HepG2 (cell line): Measurements from ENCODE around the gene ST6GALNAC4. TPM values are rescaled to one million over a fixed set of nuclear protein-coding genes. Genes with fewer than 3 reads are reported as not detected.

Source experiments
- ATAC-seq: fragments of 200-7000 bp; cut with Tn5 transposase; 3 replicates; pipeline ENCODE4 v1.9.1; 2020; ENCODE audit warnings: mild to moderate bottlenecking, moderate library complexity
- BruUV-seq: library from RNA; stranded (reverse); fragments of 400-500 nt; replicated peaks from 2 replicates; lab custom pipeline; 2021; lab: Mats Ljungman, UMichigan
- CTCF ChIA-PET: fragments of 300-600 bp; formaldehyde crosslinking; extraction: SDS; loops from one replicate; lab custom pipeline; 2021; ENCODE audit warnings: low total read pairs, inconsistent platforms, low intra/inter-chr PET ratio; lab: Yijun Ruan, JAX
- POLR2A ChIA-PET: fragments of 350-600 bp; sonication (Branson Sonifier 250); formaldehyde crosslinking; loops from one replicate; lab custom pipeline; 2020; ENCODE audit warnings: antibody characterized with exemption, inconsistent platforms; lab: Yijun Ruan, JAX
- DNase-seq: peaks from one replicate; pipeline ENCODE4 v3.0.0-alpha.2; 2015; ENCODE audit warnings: low spot score
- FAIRE-seq: peaks from 3 replicates; lab custom pipeline; 2011; peaks lifted over from hg19 to GRCh38; lab: Jason Lieb, UNC
- H2AFZ ChIP-seq: one replicate; pipeline ENCODE4 v1.6.1; 2011; ENCODE audit warnings: low read length, inconsistent platforms
- H3K27ac ChIP-seq: fragments of 300-600 bp; 3 replicates; pipeline ENCODE4 v1.8.0; 2011; ENCODE audit warnings: mixed run types, mild to moderate bottlenecking, mixed read lengths, low read length, inconsistent platforms; ENCODE audit not compliant: insufficient read depth; ENCODE audit errors: extremely low read length
- H3K27me3 ChIP-seq, 2 experiments: fragments of 200-600 bp in 1 of 2; 2 replicates in 1 of 2; 3 replicates in 1 of 2; pipeline versions ENCODE4 v1.6.0 to v1.8.0; 2011; ENCODE audit warnings: low read length in 2 of 2, mild to moderate bottlenecking in 2 of 2, moderate library complexity in 2 of 2, inconsistent platforms in 1 of 2; ENCODE audit not compliant: insufficient read depth in 2 of 2, control insufficient read depth in 1 of 2
- H3K36me3 ChIP-seq, 2 experiments: fragments of 200-600 bp in 1 of 2; replicated peaks in 1 of 2; 2 replicates in 1 of 2; 3 replicates in 1 of 2; pipeline versions ENCODE4 v1.5.1 to v1.8.0; 2011; ENCODE audit warnings: low read length in 2 of 2, inconsistent platforms in 1 of 2; ENCODE audit not compliant: insufficient read depth in 2 of 2, control insufficient read depth in 1 of 2
- H3K4me1 ChIP-seq: 2 replicates; pipeline ENCODE4 v1.5.1; 2012; ENCODE audit warnings: low read length, inconsistent platforms; ENCODE audit not compliant: insufficient read depth
- H3K4me2 ChIP-seq: 2 replicates; pipeline ENCODE4 v1.6.0; 2011; ENCODE audit warnings: low read depth, low read length, inconsistent platforms
- H3K4me3 ChIP-seq, 3 experiments: fragments of 200-600 bp in 1 of 3; sonication (generic), shearing (Covaris generic) in 1 of 3; replicated peaks in 1 of 3; 2 replicates each; pipeline ENCODE4 v1.5.1; 2011 to 2016; ENCODE audit warnings: low read length in 3 of 3, inconsistent platforms in 2 of 3, low read depth in 2 of 3, mild to moderate bottlenecking in 2 of 3, control low read depth in 1 of 3, mixed read lengths in 1 of 3; ENCODE audit not compliant: insufficient read depth in 1 of 3
- H3K79me2 ChIP-seq: one replicate; pipeline ENCODE4 v1.6.1; 2011; ENCODE audit warnings: low read length, inconsistent platforms; ENCODE audit not compliant: insufficient read depth
- H3K9ac ChIP-seq: 2 replicates; pipeline ENCODE4 v1.6.0; 2011; ENCODE audit warnings: mild to moderate bottlenecking, low read depth, low read length, inconsistent platforms; ENCODE audit not compliant: insufficient read depth
- H3K9me3 ChIP-seq: 2 replicates; pipeline ENCODE4 v1.5.1; 2012; ENCODE audit warnings: mild to moderate bottlenecking, low read length
- H4K20me1 ChIP-seq: 2 replicates; pipeline ENCODE4 v1.6.0; 2011; ENCODE audit warnings: inconsistent platforms, mild to moderate bottlenecking, low read length, moderate library complexity; ENCODE audit not compliant: insufficient read depth
- CBX1 ChIP-seq: IDR thresholded peaks from one replicate; pipeline ENCODE4 v1.6.1; 2016; ENCODE audit warnings: antibody characterized with exemption, low read depth
- FOXA3 ChIP-seq: IDR thresholded peaks from 2 replicates; pipeline ENCODE4 v1.6.1; 2016; ENCODE audit warnings: missing genetic modification reagents, missing compliant biosample characterization
- KDM1A ChIP-seq: IDR thresholded peaks from 2 replicates; pipeline ENCODE4 v1.6.1; 2016; ENCODE audit warnings: missing compliant biosample characterization
- PTBP1 ChIP-seq: fragments of 200-400 bp; formaldehyde crosslinking; IDR thresholded peaks from 2 replicates; pipeline ENCODE4 v1.6.1; 2018; ENCODE audit warnings: low read length, low read depth; ENCODE audit not compliant: poor library complexity, severe bottlenecking
- SALL2 ChIP-seq: sonication (generic); formaldehyde crosslinking; IDR thresholded peaks from 2 replicates; pipeline ENCODE4 v1.8.1; 2023; ENCODE audit warnings: mild to moderate bottlenecking, missing genetic modification reagents, inconsistent platforms
- ZFP91 ChIP-seq: sonication (generic); formaldehyde crosslinking; IDR thresholded peaks from 2 replicates; pipeline ENCODE4 v1.9.0; 2022; ENCODE audit warnings: missing genetic modification reagents, mild to moderate bottlenecking, borderline replicate concordance
- ZNF276 ChIP-seq: sonication (generic); formaldehyde crosslinking; IDR thresholded peaks from 2 replicates; pipeline ENCODE4 v1.4.0; 2020; ENCODE audit warnings: mild to moderate bottlenecking, low read depth, missing genetic modification reagents
- ZNF557 ChIP-seq: sonication (generic); formaldehyde crosslinking; IDR thresholded peaks from 2 replicates; pipeline ENCODE4 v1.4.0; 2020; ENCODE audit warnings: missing genetic modification reagents
- WGBS: methylation state at CpG from one replicate; pipeline ENCODE4 v1.1.6; 2017; ENCODE audit warnings: low lambda C conversion rate; 5-methylcytosine and 5-hydroxymethylcytosine counted together
- in situ Hi-C: cut with HindIII; loops from 2 replicates; pipeline ENCODE4 v1.10.0; 2017; ENCODE audit warnings: low pct_unique_long_range_greater_than_20kb; ENCODE audit not compliant: extremely low pct_ligation_motif_present
- intact Hi-C: fragments of 100-400 bp; cut with micrococcal nuclease; formaldehyde crosslinking; loops from one replicate; pipeline ENCODE4 v1.10.0; 2022; ENCODE audit not compliant: unreplicated experiment
- polyA plus RNA-seq, 8 experiments: library from polyadenylated mRNA; depleted of rRNA in 3 of 8; stranded (reverse) in 7 of 8; unstranded in 1 of 8; fragments of >200 nt; fragmentation: Illumina TruSeq in 4 of 8; extraction: Trizol in 4 of 8; gene quantifications; 2 replicates each; pipeline versions ENCODE4 v1.2.1 to v1.2.3, GENCODE V29; 2011 to 2016; ENCODE audit warnings: low read depth in 4 of 8, missing spikeins in 1 of 8, mixed read lengths in 1 of 8; ENCODE audit not compliant: insufficient read depth in 1 of 8
- total RNA-seq, 5 experiments: library from RNA; depleted of rRNA; stranded (reverse); fragments of >200 nt; fragmentation: Illumina TruSeq; extraction: Trizol; gene quantifications; 2 replicates each; pipeline ENCODE4 v1.2.3, GENCODE V29; 2016; ENCODE audit warnings: low read depth in 1 of 5

Gene ST6GALNAC4
- total and polyA plus RNA-seq, 2 of the 13 experiments (the other 11 are each of a cell fraction or from before 2014, with no cell fraction given): 18.8 to 27.7 TPM

GRCh38 chr9:127867356-127868277, 49.2 kb downstream of the ST6GALNAC4 start (continued):
- TF ChIP-seq ZFP91 (CRISPR knock-in tag) (no peak), FOXA3 (CRISPR knock-in tag) (no peak), SALL2 (CRISPR knock-in tag) (no peak)

- FAIRE-seq: no peak
- no peak overlapping the region for H3K27ac ChIP-seq
- H3K79me2 ChIP-seq: no peaks in the 10 kb centered on the region
- H4K20me1 ChIP-seq: no peaks in the 10 kb centered on the region
- ChIA-PET CTCF (no interaction called here), POLR2A (no interaction called here)
- no peak for DNase-seq
- H3K9ac ChIP-seq: no peak overlapping the region
- H3K36me3 ChIP-seq: no peaks in the 10 kb centered on the region; a peak in 2 of 5 replicates
- no peaks in the 10 kb centered on the region for H3K27me3 ChIP-seq
- WGBS: 96% methylated on average over 10 of the region's 13 CpGs
- H3K9me3 ChIP-seq: no peaks in the 10 kb centered on the region
- TF ChIP-seq CBX1 (no peak), KDM1A (CRISPR knock-in tag) (no peak), PTBP1 (no peak), ZNF557 (CRISPR knock-in tag) (no peak), ZNF276 (CRISPR knock-in tag) (no peak)
- H3K4me1 ChIP-seq: peaks cover 35% of the 10 kb centered on the region
- H2AFZ ChIP-seq: no peak overlapping the region
- in situ Hi-C loops: no loop called here
- BruUV-seq: no TSS peak
- H3K4me2 ChIP-seq: no peak overlapping the region
- no peak overlapping the region for H3K4me3 ChIP-seq
- intact Hi-C loops: no loop called here
- no peak for ATAC-seq
These were observed 50.3 kb downstream of the ST6GALNAC4 start for GRCh38 chr9:127866535-127866934.
